NCI-H524 treated with DMSO at 0.1 percent for 48 hours (cell line): ENCODE results near the gene PAX1.

Source experiments
- DNase-seq: peaks from one replicate; lab custom pipeline; 2025; lab: John Stamatoyannopoulos, UW

Gene PAX1

DNA sequence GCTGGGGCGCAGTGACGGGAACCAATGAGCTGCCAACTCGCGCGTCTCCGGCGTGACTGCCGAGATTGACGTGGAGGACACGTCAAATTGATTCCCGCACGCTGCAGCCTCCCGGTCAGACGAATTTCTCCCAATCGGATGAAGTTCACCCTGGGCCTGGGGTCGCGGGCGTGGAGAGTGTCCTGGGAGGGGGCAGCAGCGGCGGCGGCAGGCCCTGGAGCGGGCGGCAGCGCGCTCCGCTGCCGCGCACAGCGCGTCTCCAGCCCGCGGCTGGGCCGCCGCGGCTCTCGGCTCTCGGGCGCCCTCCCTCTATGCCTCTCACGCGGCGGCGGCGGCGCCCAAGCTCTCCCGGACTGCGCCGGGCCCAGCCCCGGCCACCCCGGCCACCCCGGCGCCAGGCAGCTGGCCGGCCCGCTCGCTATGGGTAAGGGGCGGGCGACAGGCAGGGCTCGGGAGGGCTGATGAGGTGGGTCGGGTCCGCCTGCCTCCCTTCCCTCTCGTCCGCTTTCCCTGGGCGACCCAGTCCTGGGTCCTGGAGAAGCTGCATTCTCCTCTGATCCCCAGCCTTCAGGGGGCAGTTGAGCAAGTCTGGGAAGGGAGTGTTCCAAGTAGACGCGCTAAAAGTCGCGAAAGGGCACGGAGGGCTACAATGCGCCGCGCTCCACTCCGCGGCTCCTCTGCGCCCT lies at the start of gene PAX1:
TSS of gene PAX1 (plus strand) at position 90 of the 686 bp plus-strand sequence. CDS start at position 139, 49 bp downstream.
- DNase-seq, result no peak

- DNase-seq, result no peak
Observed at GRCh38 chr20:21656308-21657067, 49.0 kb upstream of the PAX1 start.

DNA sequence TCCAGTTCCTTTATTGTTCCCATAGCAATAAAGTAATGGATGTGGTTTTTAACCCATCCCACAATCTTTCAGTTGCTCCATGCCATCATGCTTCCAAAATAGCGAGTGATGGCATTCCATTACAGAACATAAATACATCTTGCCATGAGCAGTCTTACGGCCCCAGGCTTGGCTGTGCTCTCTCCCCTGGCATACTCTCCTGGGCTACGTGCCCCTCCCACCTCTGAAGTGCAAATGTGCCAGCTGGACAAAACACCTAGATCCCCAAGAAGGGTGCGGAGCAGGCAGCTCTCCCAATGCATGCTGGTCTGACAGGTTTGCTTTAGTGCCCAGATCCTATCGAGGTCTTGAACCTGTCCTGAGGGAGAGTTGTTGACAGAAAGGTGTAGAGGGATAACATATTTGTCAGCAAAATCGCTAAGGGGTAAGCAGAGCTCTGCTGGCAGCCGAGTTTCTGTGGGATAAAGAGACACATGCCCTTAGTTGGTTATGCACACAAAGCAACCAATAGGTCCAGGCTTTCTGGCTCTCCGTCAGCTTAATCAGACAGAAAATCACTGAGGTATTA lies 43.9 kb upstream of the PAX1 start:
- no peak for DNase-seq

DNA sequence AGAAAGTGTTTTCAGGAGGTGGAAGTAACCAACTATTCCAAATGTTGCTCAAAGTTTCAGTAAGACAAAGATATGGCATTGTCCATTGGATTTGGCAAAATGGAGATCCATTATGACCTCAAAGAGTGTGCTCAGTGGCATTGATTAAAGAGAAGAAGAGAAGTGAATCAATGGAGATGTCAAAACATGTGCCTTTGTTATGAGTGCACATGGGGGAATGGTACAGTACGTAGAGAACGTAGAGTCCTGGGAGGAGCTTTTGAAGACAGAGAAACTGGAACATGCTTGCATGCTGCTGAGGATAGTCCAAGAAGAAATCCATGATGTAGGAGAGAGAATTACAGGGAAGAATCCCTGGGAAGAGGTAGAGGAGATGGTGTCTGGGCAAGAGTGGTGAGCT lies 42.0 kb upstream of the PAX1 start:
- DNase-seq, result no peak

GRCh38 chr20:21665687-21666446 lies 39.6 kb upstream of the PAX1 start:
- no peak for DNase-seq

DNA sequence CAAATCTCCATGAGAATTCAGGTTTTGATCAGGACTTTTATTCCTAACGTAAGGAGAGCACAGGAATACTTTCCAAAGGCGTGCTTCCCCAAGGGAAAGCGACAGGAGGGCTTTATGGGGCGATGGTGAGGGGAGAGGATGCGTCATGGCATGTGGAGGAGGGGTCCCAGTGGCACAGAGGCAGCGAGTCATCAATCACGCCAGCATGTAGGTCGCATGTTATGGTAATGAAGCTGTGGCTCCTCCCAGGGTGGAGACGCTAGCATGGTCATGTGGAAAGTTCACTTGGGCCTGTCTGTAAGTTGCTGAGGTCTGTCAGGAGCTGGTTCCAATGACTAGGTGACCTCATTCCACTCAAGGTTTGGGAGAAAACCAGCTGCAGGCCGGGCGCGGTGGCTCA lies 35.3 kb upstream of the PAX1 start:
- no peak for DNase-seq

DNA sequence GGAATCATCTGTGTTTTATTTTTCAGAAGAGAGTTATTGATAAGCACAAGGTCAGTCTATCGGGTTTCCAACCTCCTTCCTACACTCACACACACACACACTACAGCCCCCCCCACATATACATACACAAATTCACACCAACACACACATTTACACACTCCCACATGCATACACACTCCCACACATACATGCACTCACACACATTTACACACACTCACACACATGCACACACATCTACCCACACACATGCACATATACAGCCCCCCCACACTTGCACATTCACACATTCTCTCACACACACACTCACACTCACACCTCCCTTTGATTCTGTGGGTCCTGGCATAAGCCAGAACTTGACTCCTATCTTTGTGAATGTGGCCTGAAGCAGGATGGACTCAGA lies 34.5 kb upstream of the PAX1 start:
- DNase-seq, result no peak

- no peak for DNase-seq
Observed at GRCh38 chr20:21677261-21677660, 28.2 kb upstream of the PAX1 start.

- no peak for DNase-seq
Observed at GRCh38 chr20:21677781-21678180, 27.7 kb upstream of the PAX1 start.

DNA sequence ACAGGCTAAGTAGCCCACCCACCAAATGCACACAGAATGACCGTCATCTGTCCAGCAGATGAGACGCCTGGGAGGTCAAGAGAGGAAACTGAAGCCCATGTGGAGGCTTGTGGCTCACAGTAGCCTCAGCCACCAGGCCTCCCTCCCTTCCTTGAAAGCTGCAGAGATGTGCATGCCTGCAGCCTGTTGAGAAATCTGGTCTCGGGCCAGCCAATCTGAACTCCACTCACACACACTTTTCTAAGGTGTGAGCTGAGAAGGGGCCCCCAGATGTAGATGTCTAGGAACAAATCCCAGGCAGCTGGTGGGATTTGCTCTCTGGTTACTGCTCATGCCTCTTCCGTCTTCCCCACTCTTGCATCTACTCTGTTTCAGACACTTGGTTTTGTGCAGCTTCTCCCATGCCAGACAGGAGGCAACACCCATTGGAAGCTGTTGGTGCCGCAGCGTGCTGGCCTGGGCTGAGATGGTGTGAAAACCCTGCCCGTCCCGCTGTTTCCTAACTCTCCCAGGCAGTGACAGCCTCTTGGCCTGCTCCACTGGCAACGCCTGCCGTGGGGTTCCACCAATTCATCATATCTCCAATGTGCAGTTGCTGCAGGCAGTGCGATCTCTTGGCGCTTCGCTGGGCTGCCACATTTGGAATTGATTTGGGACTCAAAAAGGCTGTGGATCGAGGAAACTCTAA lies 24.1 kb upstream of the PAX1 start:
- no peak for DNase-seq

DNA sequence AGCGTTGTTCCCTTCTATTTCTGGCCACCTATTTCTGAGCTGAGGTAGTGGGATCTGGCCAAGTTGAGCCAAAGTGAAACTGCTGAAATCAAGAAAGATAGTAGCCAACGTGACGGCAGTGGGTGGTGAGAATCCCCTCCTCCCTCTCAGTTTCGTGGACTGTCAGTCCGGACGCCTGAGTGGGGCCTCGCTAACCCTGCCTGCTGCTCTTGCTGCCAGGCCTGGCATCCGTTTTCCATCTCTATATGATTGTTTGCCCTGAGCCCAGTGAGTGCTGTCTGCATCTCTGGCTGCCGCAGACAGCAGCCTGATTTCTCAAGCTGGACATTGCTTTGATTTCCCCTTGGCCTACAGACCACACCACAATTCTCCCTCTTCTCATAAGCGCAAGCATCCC lies 23.5 kb upstream of the PAX1 start:
- DNase-seq, result no peak

DNA sequence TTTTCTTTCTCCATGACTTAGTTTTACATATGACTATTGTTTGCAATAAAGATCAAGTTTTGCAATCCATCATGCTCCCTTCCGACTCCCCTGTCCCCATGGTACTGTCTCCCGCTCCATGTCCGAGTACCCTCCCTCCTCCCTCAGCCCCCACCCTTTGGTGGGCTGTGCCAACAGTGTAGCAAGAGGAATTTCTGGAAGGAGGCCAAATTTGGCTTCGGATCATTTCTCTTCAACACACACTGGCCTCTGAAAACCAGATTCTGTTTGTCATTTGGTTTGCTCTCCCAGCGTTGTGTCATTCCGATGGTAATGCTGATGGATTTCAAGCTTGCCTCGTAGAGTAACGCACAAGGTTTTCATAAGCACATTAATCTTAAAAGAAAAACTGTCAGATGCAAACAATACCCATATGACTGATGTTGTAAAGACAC lies 22.9 kb upstream of the PAX1 start:
- no peak for DNase-seq

- no peak for DNase-seq
Observed at GRCh38 chr20:21684671-21685070, 20.8 kb upstream of the PAX1 start.

GRCh38 chr20:21685981-21686380 lies 19.5 kb upstream of the PAX1 start:
- no peak for DNase-seq

- DNase-seq, result no peak
Observed at GRCh38 chr20:21693322-21693721, 12.1 kb upstream of the PAX1 start.

- no peak for DNase-seq
Observed at GRCh38 chr20:21698494-21699215, 6.8 kb upstream of the PAX1 start.

GRCh38 chr20:21699216-21699508 lies 6.3 kb upstream of the PAX1 start:
- no peak for DNase-seq

DNA sequence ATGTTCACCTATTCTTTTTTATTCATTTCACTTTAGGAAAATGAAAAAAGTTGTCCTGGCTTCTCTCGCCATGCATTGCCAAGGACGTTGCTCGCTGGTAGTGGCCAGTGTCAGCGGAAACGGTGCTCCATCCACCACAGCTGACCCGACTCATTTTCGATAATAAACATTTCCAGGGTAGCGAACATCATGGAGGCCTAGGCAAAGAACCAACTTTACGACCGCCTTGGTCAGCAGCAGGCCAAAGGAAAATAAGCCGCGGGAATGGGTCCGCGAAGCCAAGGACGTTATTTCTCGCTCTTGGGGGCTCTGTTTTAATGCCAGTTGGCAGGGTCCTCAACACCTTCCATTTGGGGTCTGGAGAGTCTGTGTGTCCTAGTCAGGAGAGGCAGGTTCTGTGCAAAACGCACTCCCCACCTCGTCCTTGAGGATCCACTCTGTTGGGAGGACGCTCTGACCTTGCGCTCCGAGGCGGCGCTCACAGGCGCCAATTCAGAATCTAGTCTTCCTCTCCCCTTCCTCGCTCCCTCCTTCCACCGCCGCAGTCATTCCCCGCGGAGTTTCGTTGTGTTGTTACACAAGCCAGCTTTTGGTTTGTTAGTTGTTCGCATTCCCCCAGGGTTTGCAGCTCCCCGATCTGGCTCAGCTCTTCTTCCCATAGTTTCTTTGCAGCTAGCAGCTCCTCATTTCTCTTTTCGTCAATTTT lies 4.1 kb upstream of the PAX1 start:
- DNase-seq, result no peak

DNA sequence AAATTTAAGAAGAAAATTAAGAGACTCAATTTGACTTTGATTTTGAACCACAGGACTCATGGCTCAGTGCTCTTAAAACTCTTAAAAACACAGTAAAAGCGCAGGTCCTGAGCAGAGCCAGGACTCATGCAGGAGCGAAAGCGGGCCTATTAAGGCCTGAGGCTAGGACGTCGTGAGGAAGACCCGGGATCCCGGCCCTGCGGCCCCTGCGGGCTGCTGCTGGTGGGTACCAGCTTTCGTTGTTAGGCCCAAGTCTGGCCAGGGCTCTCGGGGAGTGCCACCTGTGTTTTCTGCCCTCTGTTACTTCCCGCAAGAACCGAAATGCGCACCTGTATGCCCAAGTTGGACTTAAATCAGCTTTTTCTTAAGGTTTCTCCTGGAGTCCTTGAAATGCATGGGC lies 3.4 kb upstream of the PAX1 start:
- DNase-seq, result no peak

GRCh38 chr20:21702553-21703470 lies 2.7 kb upstream of the PAX1 start:
- peak; percentile 4 for DNase-seq
